ENCODE data around the gene FOXN1. TPM values are rescaled to one million over a fixed set of nuclear protein-coding genes. Genes with fewer than 3 reads are reported as not detected.

The FOXN1 gene
- total and polyA plus RNA-seq, 2 of the 4 experiments (the other 2 are of a cell fraction) = not detected

- Histone ChIP-seq H2BK20ac (ENCODE audit: low read depth, low read length) (no peak overlapping the region), H3K79me1 (ENCODE audit: low read depth in 1 of 2, low read length in 2 of 2) (no peaks in the 10 kb centered on the region), H2BK120ac (ENCODE audit: low read depth, low read length) (no peak overlapping the region), H3K27ac (ENCODE audit: insufficient read depth, low read length) (no peak overlapping the region), H3K27me3 (ENCODE audit: control insufficient read depth, insufficient read depth, low read length) (peaks cover 64% of the 10 kb centered on the region), H3K36me3 (ENCODE audit: control insufficient read depth, insufficient read depth, low read length) (no peaks in the 10 kb centered on the region), H3K9ac (ENCODE audit: low read depth, low read length) (no peak overlapping the region), H2AK9ac (replicated peaks; ENCODE audit: low read depth, low read length, poor library complexity) (no peak overlapping the region), H3K4me1 (ENCODE audit: control insufficient read depth, insufficient read depth, low read length) (no peaks in the 10 kb centered on the region), H3K9me1 (ENCODE audit: insufficient read depth, low read length) (0 out of 2 replicates have a peak, but pooled peaks cover 5% of the 10 kb centered on the region), H4K20me1 (ENCODE audit: insufficient read depth, low read length) (no peaks in the 10 kb centered on the region; the same call in 1 of the 2 replicates), H2AK5ac (ENCODE audit: low read depth, low read length) (no peak overlapping the region), H3K4me2 (ENCODE audit: low read depth, low read length) (no peak overlapping the region), H3K4me3 (ENCODE audit: insufficient read depth, low read depth, low read length) (no peak overlapping the region), H3K9me3 (ENCODE audit: control insufficient read depth, insufficient read depth, low read length) (no peaks in the 10 kb centered on the region), H2BK15ac (ENCODE audit: low read depth, low read length) (no peak overlapping the region), H2BK5ac (ENCODE audit: low read depth, low read length, poor library complexity, severe bottlenecking) (no peak overlapping the region), H3K56ac (ENCODE audit: extremely low read depth, insufficient read depth, low read length) (no peak overlapping the region), H3K4ac (ENCODE audit: low read depth, low read length) (no peak overlapping the region), H4K8ac (ENCODE audit: low read depth in 2 of 2, low read length in 2 of 2) (no peak overlapping the region), H2AFZ (replicated peaks; ENCODE audit: low read length, poor library complexity) (no peak overlapping the region), H3K23ac (ENCODE audit: low read depth, low read length) (no peak overlapping the region), H3K14ac (replicated peaks; ENCODE audit: low read depth, low read length) (no peak overlapping the region), H4K91ac (ENCODE audit: insufficient read depth, low read depth, low read length) (no peak overlapping the region), H3K18ac (ENCODE audit: low read depth, low read length) (no peak overlapping the region), H4K5ac (ENCODE audit: low read depth, low read length) (no peak overlapping the region)
- in situ Hi-C loops (cut with MboI; ENCODE audit: low sequenced_read_pairs) (no loop called here), intact Hi-C loops (cut with micrococcal nuclease) (no loop called here), dilution Hi-C loops (cut with HindIII; ENCODE audit: low sequenced_read_pairs, unreplicated experiment) (no loop called here)
- 64% methylated on average over 5 of the region's 7 CpGs; no CpG with 5 or more reads in 1 of the 2 experiments for WGBS, 2 experiments (ENCODE audit: extremely low coverage in 2 of 2, insufficient read length in 1 of 2)
- ATAC-seq (ENCODE audit: low read depth) = no peak
- TF ChIP-seq CTCF (conservative IDR thresholded peaks at IDR 0.05; ENCODE audit: low read depth, low read length) (no peak), SMC3 (IDR thresholded peaks at IDR 0.05; ENCODE audit: low read depth, low read length) (no peak), RAD21 (IDR thresholded peaks at IDR 0.05; ENCODE audit: low read length) (no peak), FOS (IDR thresholded peaks at IDR 0.05; ENCODE audit: low read depth, low read length) (no peak), BHLHE40 (IDR thresholded peaks at IDR 0.05; ENCODE audit: low read depth, low read length) (no peak), ELK1 (IDR thresholded peaks at IDR 0.05; ENCODE audit: borderline replicate concordance, low read depth, low read length) (no peak), RCOR1 (IDR thresholded peaks at IDR 0.05; ENCODE audit: insufficient replicate concordance, low read length) (no peak), USF2 (IDR thresholded peaks at IDR 0.05; ENCODE audit: low read depth, low read length) (no peak), MAFK (IDR thresholded peaks at IDR 0.05; ENCODE audit: low read depth, low read length) (no peak), MAZ (IDR thresholded peaks at IDR 0.05; ENCODE audit: borderline replicate concordance, low read depth, low read length) (no peak), POLR2A (IDR thresholded peaks at IDR 0.05; ENCODE audit: low read depth, low read length) (no peak), NFE2L2 (IDR thresholded peaks at IDR 0.05; ENCODE audit: low read depth, low read length) (no peak), RFX5 (IDR thresholded peaks at IDR 0.05; ENCODE audit: low read depth, low read length) (no peak), CHD1 (IDR thresholded peaks at IDR 0.05; ENCODE audit: low read depth, low read length) (no peak), MXI1 (IDR thresholded peaks at IDR 0.05; ENCODE audit: borderline replicate concordance, low read depth, low read length) (no peak)
- POLR2A ChIA-PET (ENCODE audit: unreplicated experiment) = no interaction called here
- CTCF ChIA-PET = no interaction called here
- BruUV-seq (replicated peaks) = no TSS peak
- no peak for DNase-seq
Measured at GRCh38 chr17:28513476-28513875, 7.3 kb downstream of the FOXN1 start.
